ENCODE data around the gene RIMBP2. TPM values are rescaled to one million over a fixed set of nuclear protein-coding genes. Genes with fewer than 3 reads are reported as not detected.

RIMBP2 gene
- polyA plus RNA-seq, 1 donor from 2014 or later, result 14.6 TPM

DNA sequence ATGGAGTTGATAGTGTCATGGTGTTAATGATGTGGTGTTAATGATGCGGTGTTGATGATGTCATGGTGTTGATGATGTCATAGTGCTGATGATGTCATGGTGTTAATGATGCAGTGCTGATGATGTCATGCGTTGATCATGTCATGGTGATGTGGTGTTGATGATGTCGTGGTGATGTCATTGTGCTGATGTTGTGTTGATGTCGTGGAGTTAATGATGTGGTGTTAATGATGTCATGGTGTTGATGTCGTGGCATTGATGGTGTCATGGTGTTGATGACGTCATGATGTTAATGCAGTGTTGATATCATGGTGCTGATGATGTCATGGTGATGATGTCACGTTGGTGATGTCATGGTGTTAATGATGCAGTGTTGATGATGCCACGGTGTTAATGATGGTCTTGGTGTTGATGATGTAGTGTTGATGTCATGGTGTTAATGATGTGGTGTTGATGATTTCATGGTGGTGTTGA, 49.1 kb upstream of the RIMBP2 start:
- H3K4me2 ChIP-seq (ENCODE audit: low read length), result no peak overlapping the region
- no peak overlapping the region for H3K4me3 ChIP-seq (ENCODE audit: low read length)
- no peaks in the 10 kb centered on the region for H3K9me3 ChIP-seq (ENCODE audit: low read length)
- TF ChIP-seq RAD21 (conservative IDR thresholded peaks at IDR 0.05), result no peak
- no peak for TF ChIP-seq EP300 (conservative IDR thresholded peaks at IDR 0.05; ENCODE audit: poor library complexity, severe bottlenecking)
- H3K9me2 ChIP-seq (ENCODE audit: insufficient read depth, low read length), result no peaks in the 10 kb centered on the region
- no peaks in the 10 kb centered on the region for H3K27me3 ChIP-seq (ENCODE audit: insufficient read depth, low read depth, low read length)
- H3K27ac ChIP-seq (ENCODE audit: low read length), result no peak overlapping the region
- no peaks in the 10 kb centered on the region for H3F3A ChIP-seq (ENCODE audit: insufficient read depth, low read length, poor library complexity, severe bottlenecking)
- H2AFZ ChIP-seq (ENCODE audit: low read depth, low read length), result no peak overlapping the region
- no peak overlapping the region for H3K9ac ChIP-seq (ENCODE audit: low read length)
- H3K36me3 ChIP-seq (ENCODE audit: insufficient read depth, low read length), result peaks cover 6% of the 10 kb centered on the region
- H4K20me1 ChIP-seq (ENCODE audit: insufficient read depth), result no peaks in the 10 kb centered on the region
- no peaks in the 10 kb centered on the region for H3K79me2 ChIP-seq (replicated peaks; ENCODE audit: insufficient read depth, low read length)

GRCh38 chr12:130764475-130765185, 48.5 kb upstream of the RIMBP2 start:
- H3K9me3 ChIP-seq (ENCODE audit: low read length), result no peaks in the 10 kb centered on the region
- H3F3A ChIP-seq (ENCODE audit: insufficient read depth, low read length, poor library complexity, severe bottlenecking), result no peaks in the 10 kb centered on the region
- peaks cover 6% of the 10 kb centered on the region for H3K36me3 ChIP-seq (ENCODE audit: insufficient read depth, low read length)
- no peaks in the 10 kb centered on the region for H3K79me2 ChIP-seq (replicated peaks; ENCODE audit: insufficient read depth, low read length)
- H3K27me3 ChIP-seq (ENCODE audit: insufficient read depth, low read depth, low read length), result no peaks in the 10 kb centered on the region
- TF ChIP-seq TAF1 (IDR thresholded peaks at IDR 0.05; ENCODE audit: low read depth) (no peak), MXI1 (conservative IDR thresholded peaks at IDR 0.05; ENCODE audit: poor library complexity, severe bottlenecking) (no peak), EP300 (conservative IDR thresholded peaks at IDR 0.05; ENCODE audit: poor library complexity, severe bottlenecking) (no peak), RAD21 (conservative IDR thresholded peaks at IDR 0.05) (no peak), POLR2AphosphoS5 (IDR thresholded peaks at IDR 0.05) (no peak)
- no peaks in the 10 kb centered on the region for H3K9me2 ChIP-seq (ENCODE audit: insufficient read depth, low read length)
- no peak overlapping the region for H3K27ac ChIP-seq (ENCODE audit: low read length)
- H3K4me2 ChIP-seq (ENCODE audit: low read length), result no peak overlapping the region
- no peak overlapping the region for H2AFZ ChIP-seq (ENCODE audit: low read depth, low read length)
- H3K9ac ChIP-seq (ENCODE audit: low read length), result no peak overlapping the region
- no peaks in the 10 kb centered on the region for H4K20me1 ChIP-seq (ENCODE audit: insufficient read depth)
- H3K4me3 ChIP-seq (ENCODE audit: low read length), result no peak overlapping the region

DNA sequence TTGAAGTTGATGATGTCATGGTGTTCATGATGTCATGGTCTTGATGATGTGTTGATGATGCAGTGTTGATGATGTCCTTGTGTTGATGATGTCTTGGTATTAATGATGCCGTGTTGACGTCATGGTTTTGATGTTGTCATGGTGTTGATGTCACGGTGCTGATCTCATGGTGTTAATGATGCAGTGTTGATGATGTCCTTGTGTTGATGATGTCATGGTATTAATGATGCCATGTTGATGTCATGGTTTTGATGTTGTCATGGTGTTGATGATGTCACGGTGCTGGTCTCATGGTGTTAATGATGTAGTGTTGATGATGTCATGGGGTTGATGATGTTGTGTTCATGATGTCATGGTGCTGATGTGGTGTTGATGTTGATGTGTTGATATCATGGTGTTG, 48.0 kb upstream of the RIMBP2 start:
- Histone ChIP-seq H3K9me2 (ENCODE audit: insufficient read depth, low read length) (no peaks in the 10 kb centered on the region), H3K36me3 (ENCODE audit: insufficient read depth, low read length) (peaks cover 6% of the 10 kb centered on the region), H4K20me1 (ENCODE audit: insufficient read depth) (no peaks in the 10 kb centered on the region), H3K27ac (ENCODE audit: low read length) (no peak overlapping the region), H3F3A (ENCODE audit: insufficient read depth, low read length, poor library complexity, severe bottlenecking) (no peaks in the 10 kb centered on the region), H3K9me3 (ENCODE audit: low read length) (no peaks in the 10 kb centered on the region), H2AFZ (ENCODE audit: low read depth, low read length) (no peak overlapping the region), H3K4me2 (ENCODE audit: low read length) (no peak overlapping the region), H3K79me2 (replicated peaks; ENCODE audit: insufficient read depth, low read length) (no peaks in the 10 kb centered on the region), H3K27me3 (ENCODE audit: insufficient read depth, low read depth, low read length) (no peaks in the 10 kb centered on the region), H3K4me3 (ENCODE audit: low read length) (no peak overlapping the region), H3K9ac (ENCODE audit: low read length) (no peak overlapping the region)
- no peak for TF ChIP-seq RAD21 (conservative IDR thresholded peaks at IDR 0.05)
- TF ChIP-seq MXI1 (conservative IDR thresholded peaks at IDR 0.05; ENCODE audit: poor library complexity, severe bottlenecking), result no peak
- TF ChIP-seq TAF1 (IDR thresholded peaks at IDR 0.05; ENCODE audit: low read depth), result no peak
- no peak for TF ChIP-seq EZH2 (IDR thresholded peaks at IDR 0.05; ENCODE audit: borderline replicate concordance, insufficient read depth, low read length, poor library complexity, severe bottlenecking)
- no peak for TF ChIP-seq POLR2AphosphoS5 (IDR thresholded peaks at IDR 0.05)
- no peak for TF ChIP-seq SMC3 (conservative IDR thresholded peaks at IDR 0.05; ENCODE audit: poor library complexity)
- TF ChIP-seq, protein P1, sequence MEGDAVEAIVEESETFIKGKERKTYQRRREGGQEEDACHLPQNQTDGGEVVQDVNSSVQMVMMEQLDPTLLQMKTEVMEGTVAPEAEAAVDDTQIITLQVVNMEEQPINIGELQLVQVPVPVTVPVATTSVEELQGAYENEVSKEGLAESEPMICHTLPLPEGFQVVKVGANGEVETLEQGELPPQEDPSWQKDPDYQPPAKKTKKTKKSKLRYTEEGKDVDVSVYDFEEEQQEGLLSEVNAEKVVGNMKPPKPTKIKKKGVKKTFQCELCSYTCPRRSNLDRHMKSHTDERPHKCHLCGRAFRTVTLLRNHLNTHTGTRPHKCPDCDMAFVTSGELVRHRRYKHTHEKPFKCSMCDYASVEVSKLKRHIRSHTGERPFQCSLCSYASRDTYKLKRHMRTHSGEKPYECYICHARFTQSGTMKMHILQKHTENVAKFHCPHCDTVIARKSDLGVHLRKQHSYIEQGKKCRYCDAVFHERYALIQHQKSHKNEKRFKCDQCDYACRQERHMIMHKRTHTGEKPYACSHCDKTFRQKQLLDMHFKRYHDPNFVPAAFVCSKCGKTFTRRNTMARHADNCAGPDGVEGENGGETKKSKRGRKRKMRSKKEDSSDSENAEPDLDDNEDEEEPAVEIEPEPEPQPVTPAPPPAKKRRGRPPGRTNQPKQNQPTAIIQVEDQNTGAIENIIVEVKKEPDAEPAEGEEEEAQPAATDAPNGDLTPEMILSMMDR (IDR thresholded peaks at IDR 0.05; ENCODE audit: poor library complexity, severe bottlenecking), result no peak
- TF ChIP-seq EP300 (conservative IDR thresholded peaks at IDR 0.05; ENCODE audit: poor library complexity, severe bottlenecking), result no peak
- TF ChIP-seq, protein P2, sequence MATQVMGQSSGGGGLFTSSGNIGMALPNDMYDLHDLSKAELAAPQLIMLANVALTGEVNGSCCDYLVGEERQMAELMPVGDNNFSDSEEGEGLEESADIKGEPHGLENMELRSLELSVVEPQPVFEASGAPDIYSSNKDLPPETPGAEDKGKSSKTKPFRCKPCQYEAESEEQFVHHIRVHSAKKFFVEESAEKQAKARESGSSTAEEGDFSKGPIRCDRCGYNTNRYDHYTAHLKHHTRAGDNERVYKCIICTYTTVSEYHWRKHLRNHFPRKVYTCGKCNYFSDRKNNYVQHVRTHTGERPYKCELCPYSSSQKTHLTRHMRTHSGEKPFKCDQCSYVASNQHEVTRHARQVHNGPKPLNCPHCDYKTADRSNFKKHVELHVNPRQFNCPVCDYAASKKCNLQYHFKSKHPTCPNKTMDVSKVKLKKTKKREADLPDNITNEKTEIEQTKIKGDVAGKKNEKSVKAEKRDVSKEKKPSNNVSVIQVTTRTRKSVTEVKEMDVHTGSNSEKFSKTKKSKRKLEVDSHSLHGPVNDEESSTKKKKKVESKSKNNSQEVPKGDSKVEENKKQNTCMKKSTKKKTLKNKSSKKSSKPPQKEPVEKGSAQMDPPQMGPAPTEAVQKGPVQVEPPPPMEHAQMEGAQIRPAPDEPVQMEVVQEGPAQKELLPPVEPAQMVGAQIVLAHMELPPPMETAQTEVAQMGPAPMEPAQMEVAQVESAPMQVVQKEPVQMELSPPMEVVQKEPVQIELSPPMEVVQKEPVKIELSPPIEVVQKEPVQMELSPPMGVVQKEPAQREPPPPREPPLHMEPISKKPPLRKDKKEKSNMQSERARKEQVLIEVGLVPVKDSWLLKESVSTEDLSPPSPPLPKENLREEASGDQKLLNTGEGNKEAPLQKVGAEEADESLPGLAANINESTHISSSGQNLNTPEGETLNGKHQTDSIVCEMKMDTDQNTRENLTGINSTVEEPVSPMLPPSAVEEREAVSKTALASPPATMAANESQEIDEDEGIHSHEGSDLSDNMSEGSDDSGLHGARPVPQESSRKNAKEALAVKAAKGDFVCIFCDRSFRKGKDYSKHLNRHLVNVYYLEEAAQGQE (IDR thresholded peaks at IDR 0.05; ENCODE audit: borderline replicate concordance), result no peak

All from neural cell (in vitro differentiated cells).